A549 (cell line): Measurements from ENCODE around the gene CNTFR. TPM values are rescaled to one million over a fixed set of nuclear protein-coding genes. Genes with fewer than 3 reads are reported as not detected.

Source experiments
- ATAC-seq, 2 experiments: fragments of 200-7000 bp in 1 of 2; fragments of >200 bp in 1 of 2; cut with Nextera tagmentation in 1 of 2; cut with Tn5 transposase in 1 of 2; 3 replicates each; pipeline versions ENCODE4 v1.8.0 to v1.9.1; 2018 to 2020; ENCODE audit warnings: mild to moderate bottlenecking in 1 of 2, moderate library complexity in 1 of 2
- CTCF ChIA-PET: fragments of 300-600 bp; sonication (Branson Sonifier 250); formaldehyde crosslinking; extraction: SDS; loops from one replicate; lab custom pipeline; 2021; ENCODE audit warnings: antibody characterized with exemption, inconsistent platforms; lab: Yijun Ruan, JAX
- POLR2A ChIA-PET: fragments of 350-600 bp; formaldehyde crosslinking; extraction: SDS; loops from one replicate; lab custom pipeline; 2021; ENCODE audit warnings: antibody characterized with exemption, inconsistent platforms; lab: Yijun Ruan, JAX
- DNase-seq, 2 experiments: peaks; one replicate each; pipeline versions ENCODE4 v3.0.0 to v3.0.0-alpha.2; 2011 to 2016; ENCODE audit warnings: low read depth in 1 of 2, low spot score in 1 of 2
- FAIRE-seq: peaks from 2 replicates; lab custom pipeline; 2011; peaks lifted over from hg19 to GRCh38; lab: Jason Lieb, UNC
- H3K27ac ChIP-seq, 2 experiments: fragments of >200 bp; sonication (Bioruptor Twin); formaldehyde crosslinking; 3 replicates each; pipeline ENCODE4 v1.5.1; 2016 to 2017
- H3K4me1 ChIP-seq: fragments of >200 bp; sonication (Bioruptor Twin); formaldehyde crosslinking; 3 replicates; pipeline ENCODE4 v1.6.1; 2016
- H3K4me2 ChIP-seq: fragments of >200 bp; sonication (Bioruptor Twin); formaldehyde crosslinking; 3 replicates; pipeline ENCODE4 v1.6.1; 2016
- H3K4me3 ChIP-seq: fragments of >200 bp; sonication (Bioruptor Twin); formaldehyde crosslinking; 3 replicates; pipeline ENCODE4 v1.5.1; 2016
- H3K9me3 ChIP-seq: fragments of >200 bp; sonication (Bioruptor Twin); formaldehyde crosslinking; 3 replicates; pipeline ENCODE4 v1.6.1; 2016
- CEBPB ChIP-seq, 2 experiments: fragments of >200 bp in 1 of 2; sonication (Bioruptor Twin) in 1 of 2; formaldehyde crosslinking in 1 of 2; IDR thresholded peaks; 2 replicates each; pipeline ENCODE4 v1.6.1; 2012 to 2016
- CHD2 ChIP-seq: fragments of 150-350 bp; IDR thresholded peaks from 2 replicates; pipeline ENCODE4 v1.6.1; 2014; ENCODE audit warnings: low read length; ENCODE audit not compliant: partially characterized antibody
- ESRRA ChIP-seq: fragments of 150-350 bp; IDR thresholded peaks from 2 replicates; pipeline ENCODE4 v1.6.1; 2014; ENCODE audit warnings: mild to moderate bottlenecking, low read length, borderline replicate concordance
- FOXS1 ChIP-seq: fragments of 250-450 bp; sonication (Bioruptor Pico); IDR thresholded peaks from 2 replicates; pipeline ENCODE4 v1.5.0; 2020; ENCODE audit warnings: mild to moderate bottlenecking, moderate library complexity
- HDAC2 ChIP-seq: fragments of 200-600 bp; sonication (generic); IDR thresholded peaks from 2 replicates; pipeline ENCODE4 v1.6.1; 2016
- HEYL ChIP-seq: fragments of 250-450 bp; sonication (Bioruptor Pico); IDR thresholded peaks from 2 replicates; pipeline ENCODE4 v1.8.0; 2021; ENCODE audit warnings: mild to moderate bottlenecking, moderate library complexity
- HMGXB4 ChIP-seq: fragments of 250-450 bp; sonication (Bioruptor Pico); IDR thresholded peaks from 2 replicates; pipeline ENCODE4 v1.5.0; 2021; ENCODE audit warnings: mild to moderate bottlenecking, moderate library complexity, borderline replicate concordance
- KDM1A ChIP-seq: fragments of 200-600 bp; sonication (generic); IDR thresholded peaks from 2 replicates; pipeline ENCODE4 v1.6.1; 2016; ENCODE audit warnings: low read depth, mild to moderate bottlenecking
- NPAS2 ChIP-seq: fragments of 250-450 bp; sonication (Bioruptor Pico); IDR thresholded peaks from 2 replicates; pipeline ENCODE4 v1.8.0; 2022; ENCODE audit warnings: mild to moderate bottlenecking, moderate library complexity, borderline replicate concordance
- RAD21 ChIP-seq, 2 experiments: fragments of >200 bp in 1 of 2; sonication (Bioruptor Twin) in 1 of 2; formaldehyde crosslinking in 1 of 2; IDR thresholded peaks in 1 of 2; conservative IDR thresholded peaks in 1 of 2; 2 replicates in 1 of 2; 3 replicates in 1 of 2; pipeline ENCODE4 v1.6.1; 2012 to 2018; ENCODE audit warnings: inconsistent platforms in 1 of 2
- RARB ChIP-seq: fragments of 250-450 bp; sonication (Bioruptor Pico); IDR thresholded peaks from 2 replicates; pipeline ENCODE4 v1.8.0; 2021; ENCODE audit warnings: mild to moderate bottlenecking, moderate library complexity
- RNF2 ChIP-seq: fragments of 200-600 bp; sonication (generic); IDR thresholded peaks from 2 replicates; pipeline ENCODE4 v1.6.1; 2016; ENCODE audit warnings: low read depth, mild to moderate bottlenecking, antibody characterized with exemption, moderate library complexity, borderline replicate concordance
- SMC3 ChIP-seq: fragments of >200 bp; sonication (Bioruptor Twin); formaldehyde crosslinking; IDR thresholded peaks from 3 replicates; pipeline ENCODE4 v1.6.1; 2018; ENCODE audit warnings: inconsistent platforms
- SREBF2 ChIP-seq: fragments of 450-650 bp; IDR thresholded peaks from 2 replicates; pipeline ENCODE4 v1.6.1; 2014; ENCODE audit warnings: mild to moderate bottlenecking, moderate library complexity
- TP53 ChIP-seq: fragments of 250-450 bp; sonication (Bioruptor Pico); IDR thresholded peaks from 2 replicates; pipeline ENCODE4 v1.5.0; 2021; ENCODE audit warnings: mild to moderate bottlenecking, moderate library complexity
- ZC3H11A ChIP-seq: fragments of 450-650 bp; IDR thresholded peaks from 2 replicates; pipeline ENCODE4 v1.6.1; 2014; ENCODE audit warnings: antibody characterized with exemption, mild to moderate bottlenecking
- ZNF302 ChIP-seq: fragments of 250-450 bp; sonication (Bioruptor Pico); IDR thresholded peaks from 2 replicates; pipeline ENCODE4 v1.9.0; 2021; ENCODE audit warnings: inconsistent platforms, mild to moderate bottlenecking, moderate library complexity
- WGBS: methylation state at CpG from one replicate; pipeline ENCODE4 v1.1.6; 2017; ENCODE audit errors: missing lambda C conversion rate; 5-methylcytosine and 5-hydroxymethylcytosine counted together
- polyA plus RNA-seq, 4 experiments: library from polyadenylated mRNA; depleted of rRNA in 3 of 4; stranded (reverse); fragments of >200 nt; fragmentation: RNase III in 1 of 4; extraction: RNeasy Plus Mini Kit Qiagen cat#74134 plus additional on column Dnase treatment in 1 of 4; gene quantifications; 2 replicates in 3 of 4; 3 replicates in 1 of 4; pipeline ENCODE4 v1.2.3, GENCODE V29; 2011 to 2017

CNTFR gene
- polyA plus RNA-seq, 2 of the 4 experiments (the other 2 are of a cell fraction) = 0.09 TPM; not detected in 1

GRCh38 chr9:34521406-34522045, 68.0 kb downstream of the CNTFR start:
- TF ChIP-seq ZNF302 (CRISPR knock-in tag) = no peak
- H3K4me2 ChIP-seq = no peak overlapping the region
- ChIA-PET CTCF (interaction anchor here (1.0 to 13.5 kb wide), 8 partner anchors 10 to 83 kb away, joined by 3 to 114 read pairs (median 8); no protein-coding TSS in a partner anchor), POLR2A (no interaction called here)
- WGBS = 87% methylated on average over 11 of the region's 11 CpGs
- H3K9me3 ChIP-seq = no peaks in the 10 kb centered on the region
- DNase-seq (no peak), FAIRE-seq (no peak), ATAC-seq (no peak)
- H3K4me3 ChIP-seq = no peak overlapping the region
- H3K4me1 ChIP-seq = peaks cover 8% of the 10 kb centered on the region; the same call in 2 of the 3 replicates
- no peak overlapping the region for H3K27ac ChIP-seq

- ATAC-seq = no peak
- TF ChIP-seq ESRRA = no peak
- TF ChIP-seq SMC3 = no peak
- TF ChIP-seq CEBPB (IDR thresholded peaks at IDR 0.05) = peak; percentile 45 to 68; a peak in 3 of 4 replicates
- TF ChIP-seq NPAS2 = no peak
- TF ChIP-seq RARB (CRISPR knock-in tag) = no peak
- TF ChIP-seq, all 56 proteins: peak for 1
These were observed 68.8 kb downstream of the CNTFR start for GRCh38 chr9:34520505-34521385.

GRCh38 chr9:34520096-34520495, 69.4 kb downstream of the CNTFR start:
- peaks cover 8% of the 10 kb centered on the region; the same call in 2 of the 3 replicates for H3K4me1 ChIP-seq
- no peak for DNase-seq
- no peak for ATAC-seq
- no peak overlapping the region for H3K4me2 ChIP-seq
- FAIRE-seq = no peak
- POLR2A ChIA-PET = no interaction called here
- no peak overlapping the region for H3K4me3 ChIP-seq
- TF ChIP-seq SREBF2 (no peak), HMGXB4 (no peak), CHD2 (no peak), RNF2 (no peak), HEYL (CRISPR knock-in tag) (no peak), FOXS1 (no peak), ZC3H11A (no peak), CEBPB (IDR thresholded peaks at IDR 0.05) (no peak), TP53 (CRISPR knock-in tag) (no peak)
- 50% methylated on average over 6 of the region's 6 CpGs for WGBS
- H3K27ac ChIP-seq = no peak overlapping the region
- H3K9me3 ChIP-seq = no peaks in the 10 kb centered on the region
- CTCF ChIA-PET = interaction anchor here (1.0 to 13.5 kb wide), 7 partner anchors 18 to 116 kb away, joined by 3 to 114 read pairs (median 12); no protein-coding TSS in a partner anchor

More at GRCh38 chr9:34520505-34521385, 68.8 kb downstream of the CNTFR start:
- H3K4me1 ChIP-seq = peaks cover 8% of the 10 kb centered on the region; the same call in 2 of the 3 replicates
- no peaks in the 10 kb centered on the region for H3K9me3 ChIP-seq
- ChIA-PET POLR2A (no interaction called here), CTCF (interaction anchor here (1.0 to 13.5 kb wide), 7 partner anchors 9 to 83 kb away, joined by 3 to 114 read pairs (median 12); no protein-coding TSS in a partner anchor)
- no peak for DNase-seq
- WGBS = 74% methylated on average over 4 of the region's 6 CpGs
- H3K4me3 ChIP-seq = no peak overlapping the region
- H3K27ac ChIP-seq = no peak overlapping the region
- no peak for FAIRE-seq
- H3K4me2 ChIP-seq = no peak overlapping the region

GRCh38 chr9:34519321-34520020, 70.1 kb downstream of the CNTFR start:
- ChIA-PET POLR2A (no interaction called here), CTCF (interaction anchor here (1.0 to 13.5 kb wide), 9 partner anchors 17 to 116 kb away, joined by 3 to 114 read pairs (median 6); no protein-coding TSS in a partner anchor)
- DNase-seq (no peak), FAIRE-seq (no peak), ATAC-seq (no peak)
- 25% methylated on average over 2 of the region's 2 CpGs for WGBS
- Histone ChIP-seq H3K4me3 (no peak overlapping the region), H3K4me2 (no peak overlapping the region), H3K27ac (no peak overlapping the region), H3K4me1 (peaks cover 8% of the 10 kb centered on the region; the same call in 2 of the 3 replicates), H3K9me3 (no peaks in the 10 kb centered on the region)
- TF ChIP-seq KDM1A (no peak), HDAC2 (no peak), SMC3 (0 out of 3 replicates have a peak, but pooled peaks have one; percentile 6), RAD21 (conservative IDR thresholded peaks at IDR 0.05 in 1 of 2, IDR thresholded peaks at IDR 0.05 in 1 of 2) (peak in 1 of 2 experiments; percentile 23; a peak in 1 of 5 replicates)
